Measurements from ENCODE around the gene PCCA.

DNA sequence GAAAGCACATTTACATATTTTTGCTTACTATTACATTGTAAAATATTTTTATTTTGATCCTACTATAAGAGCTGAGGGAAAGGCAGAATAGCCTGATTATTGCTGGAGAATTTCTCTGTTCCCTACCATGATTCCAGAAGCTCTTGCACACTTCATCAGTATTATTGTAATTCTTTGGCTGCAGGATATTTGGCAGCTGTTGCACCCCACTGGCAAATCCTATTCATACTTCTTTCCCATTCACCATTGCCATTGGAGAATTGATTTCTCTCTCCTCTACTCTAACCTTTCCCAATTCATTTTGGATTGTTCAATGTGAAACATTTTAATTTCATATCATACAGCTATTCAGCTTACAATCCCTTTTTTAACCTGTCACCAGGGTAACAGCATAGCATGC lies 261.7 kb downstream of the PCCA start:
- TF ChIP-seq, protein P1, sequence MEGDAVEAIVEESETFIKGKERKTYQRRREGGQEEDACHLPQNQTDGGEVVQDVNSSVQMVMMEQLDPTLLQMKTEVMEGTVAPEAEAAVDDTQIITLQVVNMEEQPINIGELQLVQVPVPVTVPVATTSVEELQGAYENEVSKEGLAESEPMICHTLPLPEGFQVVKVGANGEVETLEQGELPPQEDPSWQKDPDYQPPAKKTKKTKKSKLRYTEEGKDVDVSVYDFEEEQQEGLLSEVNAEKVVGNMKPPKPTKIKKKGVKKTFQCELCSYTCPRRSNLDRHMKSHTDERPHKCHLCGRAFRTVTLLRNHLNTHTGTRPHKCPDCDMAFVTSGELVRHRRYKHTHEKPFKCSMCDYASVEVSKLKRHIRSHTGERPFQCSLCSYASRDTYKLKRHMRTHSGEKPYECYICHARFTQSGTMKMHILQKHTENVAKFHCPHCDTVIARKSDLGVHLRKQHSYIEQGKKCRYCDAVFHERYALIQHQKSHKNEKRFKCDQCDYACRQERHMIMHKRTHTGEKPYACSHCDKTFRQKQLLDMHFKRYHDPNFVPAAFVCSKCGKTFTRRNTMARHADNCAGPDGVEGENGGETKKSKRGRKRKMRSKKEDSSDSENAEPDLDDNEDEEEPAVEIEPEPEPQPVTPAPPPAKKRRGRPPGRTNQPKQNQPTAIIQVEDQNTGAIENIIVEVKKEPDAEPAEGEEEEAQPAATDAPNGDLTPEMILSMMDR (IDR thresholded peaks at IDR 0.05), result no peak
- TF ChIP-seq CREB1 (CRISPR knock-in tag; IDR thresholded peaks at IDR 0.05) (no peak), IRF2 (CRISPR knock-in tag; IDR thresholded peaks at IDR 0.05; ENCODE audit: borderline replicate concordance, low read depth) (no peak), SMAD4 (CRISPR knock-in tag; IDR thresholded peaks at IDR 0.05) (no peak)
- TF ChIP-seq, protein P2, sequence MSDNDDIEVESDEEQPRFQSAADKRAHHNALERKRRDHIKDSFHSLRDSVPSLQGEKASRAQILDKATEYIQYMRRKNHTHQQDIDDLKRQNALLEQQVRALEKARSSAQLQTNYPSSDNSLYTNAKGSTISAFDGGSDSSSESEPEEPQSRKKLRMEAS (CRISPR knock-in tag; IDR thresholded peaks at IDR 0.05), result no peak
- TF ChIP-seq, protein P3, sequence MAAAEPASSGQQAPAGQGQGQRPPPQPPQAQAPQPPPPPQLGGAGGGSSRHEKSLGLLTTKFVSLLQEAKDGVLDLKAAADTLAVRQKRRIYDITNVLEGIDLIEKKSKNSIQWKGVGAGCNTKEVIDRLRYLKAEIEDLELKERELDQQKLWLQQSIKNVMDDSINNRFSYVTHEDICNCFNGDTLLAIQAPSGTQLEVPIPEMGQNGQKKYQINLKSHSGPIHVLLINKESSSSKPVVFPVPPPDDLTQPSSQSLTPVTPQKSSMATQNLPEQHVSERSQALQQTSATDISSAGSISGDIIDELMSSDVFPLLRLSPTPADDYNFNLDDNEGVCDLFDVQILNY (CRISPR knock-in tag; IDR thresholded peaks at IDR 0.05), result no peak
- TF ChIP-seq, protein P4, sequence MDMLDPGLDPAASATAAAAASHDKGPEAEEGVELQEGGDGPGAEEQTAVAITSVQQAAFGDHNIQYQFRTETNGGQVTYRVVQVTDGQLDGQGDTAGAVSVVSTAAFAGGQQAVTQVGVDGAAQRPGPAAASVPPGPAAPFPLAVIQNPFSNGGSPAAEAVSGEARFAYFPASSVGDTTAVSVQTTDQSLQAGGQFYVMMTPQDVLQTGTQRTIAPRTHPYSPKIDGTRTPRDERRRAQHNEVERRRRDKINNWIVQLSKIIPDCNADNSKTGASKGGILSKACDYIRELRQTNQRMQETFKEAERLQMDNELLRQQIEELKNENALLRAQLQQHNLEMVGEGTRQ (CRISPR knock-in tag; IDR thresholded peaks at IDR 0.05), result no peak
